Measurements from ENCODE around the gene MPO.

DNA sequence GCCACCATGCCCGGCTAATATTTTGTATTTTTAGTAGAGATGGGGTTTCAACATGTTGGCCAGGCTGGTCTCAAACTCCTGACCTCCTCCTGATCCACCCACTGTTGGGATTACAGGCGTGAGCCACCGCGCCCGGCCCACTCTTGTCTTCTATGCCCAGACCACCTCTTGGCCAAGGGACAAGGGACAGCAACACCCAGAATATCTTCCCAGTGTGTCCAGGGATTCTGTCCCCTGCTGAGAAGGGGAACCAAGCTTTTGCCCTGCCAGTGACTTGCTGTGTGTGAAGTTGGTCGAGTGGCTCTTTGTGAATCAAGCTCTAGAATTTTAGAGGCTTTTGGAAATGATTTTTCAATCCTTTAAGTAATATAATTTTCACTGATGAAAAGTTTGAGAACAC, 1.7 kb upstream of the MPO start:
- TF ChIP-seq CTCF (conservative IDR thresholded peaks at IDR 0.05) (no peak), ZFX (IDR thresholded peaks at IDR 0.05) (no peak)

Data from C4-2B (cell line).